ENCODE measurements around the gene RGCC.

The RGCC gene

GRCh38 chr13:41520016-41520659 lies 62.8 kb downstream of the RGCC start:
- DNase-seq: no peak

Data from stimulated activated CD4-positive, alpha-beta T cell treated with anti-CD3 and anti-CD28 coated beads, Interleukin-2, amount 100 ng/mL, for 24 hours (primary cell).